IPS-18a (cell line): ENCODE measurements around the gene MYOM3.
"Not testable (repeated sequence)": the region's sequence is repeated elsewhere in the genome, so short reads cannot be mapped to it uniquely, and the experiment has no call there.

ENCODE experiments used
- H3K27ac ChIP-seq: one replicate; pipeline ENCODE4 v1.5.1; 2013; ENCODE audit warnings: low read length
- H3K27me3 ChIP-seq: one replicate; pipeline ENCODE4 v1.6.1; 2013; ENCODE audit warnings: mild to moderate bottlenecking, low read length; ENCODE audit not compliant: control insufficient read depth, insufficient read depth
- H3K36me3 ChIP-seq: one replicate; pipeline ENCODE4 v1.6.1; 2013; ENCODE audit warnings: low read depth, low read length; ENCODE audit not compliant: control insufficient read depth
- H3K4me1 ChIP-seq: one replicate; pipeline ENCODE4 v1.6.1; 2013; ENCODE audit warnings: low read depth, low read length; ENCODE audit not compliant: control insufficient read depth
- H3K4me3 ChIP-seq: one replicate; pipeline ENCODE4 v1.5.1; 2013; ENCODE audit warnings: low read length
- H3K9ac ChIP-seq: one replicate; pipeline ENCODE4 v1.6.1; 2013; ENCODE audit warnings: mild to moderate bottlenecking, low read length, moderate library complexity
- H3K9me3 ChIP-seq: one replicate; pipeline ENCODE4 v1.6.1; 2013; ENCODE audit warnings: low read depth, low read length; ENCODE audit not compliant: control insufficient read depth

MYOM3 gene

DNA sequence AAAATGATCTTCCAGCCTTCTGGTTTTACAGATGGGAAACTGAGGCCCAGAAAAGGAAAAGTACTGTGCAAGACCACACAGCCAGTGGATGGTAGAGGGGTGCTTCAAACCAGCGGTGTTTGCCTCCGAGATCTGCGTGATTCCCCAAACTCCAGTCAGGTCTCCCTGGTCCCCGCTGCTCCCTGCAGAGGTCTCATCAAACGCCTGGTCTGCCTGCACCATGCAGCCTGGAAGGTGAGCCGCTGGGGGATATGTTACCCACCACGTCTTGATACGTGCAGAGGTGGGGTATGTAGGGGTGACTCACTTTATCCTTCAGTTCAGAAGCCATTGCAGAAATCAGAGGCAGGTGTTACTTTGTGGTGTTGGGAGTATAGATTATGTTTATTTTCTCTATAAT lies 56.3 kb downstream of the MYOM3 start:
- no peak overlapping the region for H3K27ac ChIP-seq
- no peak overlapping the region for H3K9ac ChIP-seq
- H3K4me1 ChIP-seq, result no peaks in the 10 kb centered on the region
- H3K36me3 ChIP-seq, result no peaks in the 10 kb centered on the region
- no peaks in the 10 kb centered on the region for H3K27me3 ChIP-seq
- no peak overlapping the region for H3K4me3 ChIP-seq
- H3K9me3 ChIP-seq, result no peaks in the 10 kb centered on the region

GRCh38 chr1:24052220-24052619 lies 59.7 kb downstream of the MYOM3 start:
- H3K9ac ChIP-seq, result no peak overlapping the region
- H3K27me3 ChIP-seq, result no peaks in the 10 kb centered on the region
- H3K4me1 ChIP-seq, result no peaks in the 10 kb centered on the region
- H3K9me3 ChIP-seq, result no peaks in the 10 kb centered on the region
- no peak overlapping the region for H3K27ac ChIP-seq
- H3K4me3 ChIP-seq, result no peak overlapping the region
- H3K36me3 ChIP-seq, result no peaks in the 10 kb centered on the region

- no peaks in the 10 kb centered on the region for H3K36me3 ChIP-seq
- no peak overlapping the region for H3K9ac ChIP-seq
- H3K4me1 ChIP-seq, result no peaks in the 10 kb centered on the region
- no peaks in the 10 kb centered on the region for H3K9me3 ChIP-seq
- H3K4me3 ChIP-seq, result no peak overlapping the region
- no peak overlapping the region for H3K27ac ChIP-seq
- H3K27me3 ChIP-seq, result no peaks in the 10 kb centered on the region
These were observed 60.6 kb downstream of the MYOM3 start for GRCh38 chr1:24051206-24051945.

GRCh38 chr1:24049733-24050132 lies 62.2 kb downstream of the MYOM3 start:
- H3K9ac ChIP-seq, result no peak overlapping the region
- H3K27ac ChIP-seq, result no peak overlapping the region
- H3K36me3 ChIP-seq, result no peaks in the 10 kb centered on the region
- no peaks in the 10 kb centered on the region for H3K9me3 ChIP-seq
- H3K4me3 ChIP-seq, result no peak overlapping the region
- no peaks in the 10 kb centered on the region for H3K27me3 ChIP-seq
- H3K4me1 ChIP-seq, result no peaks in the 10 kb centered on the region

DNA sequence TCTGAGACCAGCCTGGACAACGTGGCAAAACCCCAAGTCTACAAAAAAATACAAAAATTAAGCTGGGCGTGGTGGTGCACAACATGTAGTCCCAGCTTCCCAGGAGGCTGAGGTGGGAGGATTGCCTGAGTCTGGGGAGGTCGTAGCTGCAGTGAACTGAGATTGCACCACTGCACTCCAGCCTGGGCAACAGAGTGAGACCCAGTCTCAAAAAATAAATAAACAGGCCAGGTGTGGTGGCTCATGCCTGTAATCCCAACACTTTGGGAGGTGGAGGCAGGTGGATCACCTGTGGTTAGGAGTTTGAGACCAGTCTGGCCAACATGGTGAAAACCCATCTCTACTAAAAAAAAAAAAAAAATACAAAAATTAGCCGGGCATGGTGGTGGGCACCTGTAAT lies 63.0 kb downstream of the MYOM3 start:
- not testable (repeated sequence) for H3K4me3 ChIP-seq, H3K9me3 ChIP-seq, H3K36me3 ChIP-seq, H3K27ac ChIP-seq, H3K4me1 ChIP-seq, H3K9ac ChIP-seq, H3K27me3 ChIP-seq

- Histone ChIP-seq H3K9ac (no peak overlapping the region), H3K36me3 (no peaks in the 10 kb centered on the region), H3K9me3 (no peaks in the 10 kb centered on the region), H3K4me3 (no peak overlapping the region), H3K27me3 (no peaks in the 10 kb centered on the region), H3K27ac (no peak overlapping the region), H3K4me1 (no peaks in the 10 kb centered on the region)
These were observed 63.6 kb downstream of the MYOM3 start for GRCh38 chr1:24048205-24048869.

- H3K4me3 ChIP-seq, result no peak overlapping the region
- H3K27ac ChIP-seq, result no peak overlapping the region
- H3K9me3 ChIP-seq, result no peaks in the 10 kb centered on the region
- no peaks in the 10 kb centered on the region for H3K4me1 ChIP-seq
- H3K27me3 ChIP-seq, result no peaks in the 10 kb centered on the region
- no peaks in the 10 kb centered on the region for H3K36me3 ChIP-seq
- H3K9ac ChIP-seq, result no peak overlapping the region
These were observed 64.8 kb downstream of the MYOM3 start for GRCh38 chr1:24047110-24047477.

DNA sequence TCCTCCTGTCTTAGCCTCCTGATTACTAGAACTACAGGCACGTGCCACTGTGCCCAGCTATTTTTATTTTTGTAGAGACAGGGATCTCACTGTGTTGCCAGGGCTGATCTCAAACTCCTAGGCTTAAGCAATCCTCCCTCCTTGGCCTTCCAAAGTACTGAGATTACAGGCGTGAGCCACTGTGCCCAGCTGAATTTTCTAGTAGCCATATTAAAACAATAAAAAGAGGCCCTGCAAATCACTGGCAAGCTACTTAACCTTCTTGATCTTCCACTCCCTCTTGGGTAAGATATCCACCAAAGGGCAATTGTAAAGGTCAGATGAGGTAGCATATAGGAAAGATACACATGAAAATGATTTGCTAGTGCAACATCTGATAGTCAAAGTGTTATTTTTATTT lies 66.2 kb downstream of the MYOM3 start:
- H3K27me3 ChIP-seq, result no peaks in the 10 kb centered on the region
- H3K36me3 ChIP-seq, result no peaks in the 10 kb centered on the region
- H3K27ac ChIP-seq, result no peak overlapping the region
- no peaks in the 10 kb centered on the region for H3K9me3 ChIP-seq
- no peak overlapping the region for H3K9ac ChIP-seq
- no peak overlapping the region for H3K4me3 ChIP-seq
- no peaks in the 10 kb centered on the region for H3K4me1 ChIP-seq

DNA sequence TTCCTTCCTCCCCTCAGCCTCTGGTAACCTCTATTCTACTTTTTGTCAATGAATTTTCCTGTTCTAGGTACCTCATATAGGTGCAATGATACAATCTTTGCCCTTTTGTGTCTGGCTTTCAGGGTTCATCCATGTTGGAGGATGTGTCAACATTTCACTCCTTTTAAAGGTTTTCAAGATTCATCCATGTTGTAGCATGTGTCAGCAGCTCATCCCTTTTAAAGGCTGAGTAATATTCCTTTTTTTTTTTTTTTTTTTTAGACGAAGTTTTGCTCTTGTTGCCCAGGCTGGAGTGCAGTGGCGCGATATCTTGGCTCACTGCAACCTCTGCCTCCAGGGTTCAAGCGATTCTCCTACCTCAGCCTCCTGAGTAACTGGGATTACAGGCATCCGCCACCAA lies 67.3 kb downstream of the MYOM3 start:
- not testable (repeated sequence) for H3K27me3 ChIP-seq, H3K4me3 ChIP-seq, H3K9me3 ChIP-seq, H3K4me1 ChIP-seq, H3K9ac ChIP-seq, H3K27ac ChIP-seq, H3K36me3 ChIP-seq

DNA sequence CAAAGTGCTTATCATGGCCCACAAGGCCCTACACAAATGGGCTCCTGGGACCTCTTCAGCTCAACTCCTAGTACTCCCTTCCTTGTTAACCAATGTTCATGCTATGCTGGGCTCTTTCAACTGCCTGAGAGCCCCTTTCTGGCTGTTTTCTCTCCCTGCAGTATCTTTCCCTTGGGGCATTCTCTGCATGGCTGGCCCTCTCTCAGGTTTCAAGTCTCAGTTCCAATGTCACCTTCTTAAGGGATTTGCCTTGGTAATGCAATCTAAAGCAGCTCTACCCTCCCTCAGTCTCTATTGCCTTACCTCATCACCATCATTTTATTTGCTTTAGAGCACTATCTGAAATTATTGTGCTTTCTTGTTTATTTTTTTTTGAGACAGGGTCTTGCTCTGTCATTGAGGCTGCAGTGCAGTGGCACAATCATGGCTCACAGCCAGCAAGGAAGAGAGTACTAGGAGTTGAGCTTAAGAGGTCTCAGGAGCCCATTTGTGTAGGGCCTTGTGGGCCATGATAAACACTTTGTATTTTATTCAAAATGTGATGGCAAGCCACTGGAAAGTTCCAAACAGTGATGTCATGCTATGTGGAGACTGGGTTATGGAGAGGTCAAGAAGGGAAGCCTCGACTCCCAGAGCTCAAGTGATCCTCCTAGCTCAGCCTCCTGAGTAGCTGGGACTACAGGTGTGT lies 68.4 kb downstream of the MYOM3 start:
- Histone ChIP-seq H3K4me3 (no peak overlapping the region), H3K27me3 (no peaks in the 10 kb centered on the region), H3K27ac (no peak overlapping the region), H3K4me1 (no peaks in the 10 kb centered on the region), H3K36me3 (no peaks in the 10 kb centered on the region), H3K9me3 (no peaks in the 10 kb centered on the region), H3K9ac (no peak overlapping the region)

DNA sequence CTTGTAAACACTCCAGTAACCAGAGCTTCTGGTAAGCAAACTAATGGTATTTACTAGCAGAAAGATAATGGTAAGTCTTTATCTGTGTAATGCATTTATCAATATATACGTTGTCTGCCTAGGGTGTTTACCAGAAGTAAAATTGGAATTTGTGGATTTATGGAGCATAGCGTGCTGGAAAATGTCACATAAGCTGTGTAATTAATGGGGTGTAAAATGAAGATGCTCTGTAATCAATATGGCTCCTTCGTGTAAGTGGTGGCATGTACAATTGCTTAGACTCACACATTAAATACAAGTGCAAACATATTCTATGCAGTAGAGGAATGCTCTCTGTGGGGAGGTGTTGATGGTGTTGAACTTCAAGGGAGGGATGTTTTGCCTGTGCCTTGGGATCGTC lies 69.6 kb downstream of the MYOM3 start:
- no peaks in the 10 kb centered on the region for H3K27me3 ChIP-seq
- no peaks in the 10 kb centered on the region for H3K9me3 ChIP-seq
- no peak overlapping the region for H3K4me3 ChIP-seq
- H3K4me1 ChIP-seq, result no peaks in the 10 kb centered on the region
- H3K36me3 ChIP-seq, result no peaks in the 10 kb centered on the region
- H3K9ac ChIP-seq, result no peak overlapping the region
- H3K27ac ChIP-seq, result no peak overlapping the region

- Histone ChIP-seq H3K36me3 (no peaks in the 10 kb centered on the region), H3K27me3 (no peaks in the 10 kb centered on the region), H3K9me3 (no peaks in the 10 kb centered on the region), H3K4me1 (no peaks in the 10 kb centered on the region), H3K4me3 (no peak overlapping the region), H3K9ac (no peak overlapping the region), H3K27ac (no peak overlapping the region)
These were observed 75.8 kb downstream of the MYOM3 start for GRCh38 chr1:24036088-24036487.
